Measurements from ENCODE around the gene INHBA. TPM values are rescaled to one million over a fixed set of nuclear protein-coding genes. Genes with fewer than 3 reads are reported as not detected.

Gene INHBA
- total RNA-seq, 1 donor from 2014 or later: 0.16 TPM

DNA sequence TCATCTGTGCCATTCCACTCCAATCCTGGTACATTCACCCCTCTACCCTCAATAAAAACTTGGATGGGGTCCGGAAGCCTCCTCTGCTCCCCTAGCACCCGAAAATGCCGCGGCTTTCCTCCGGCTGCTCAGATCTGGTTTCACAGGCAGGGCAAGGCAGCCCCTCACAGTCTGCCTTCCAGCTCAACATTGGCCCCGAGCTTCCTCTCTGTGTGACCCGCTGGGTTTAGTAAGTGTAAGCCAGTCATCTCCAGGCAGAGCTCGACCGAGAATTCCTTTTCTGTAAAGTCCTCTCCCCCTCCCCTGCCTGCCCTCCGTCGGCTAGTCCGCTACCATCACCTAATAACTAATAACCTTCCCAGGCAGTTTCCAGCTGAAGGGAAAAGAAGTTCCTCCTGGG lies 3.4 kb downstream of the INHBA start:
- intact Hi-C loops (cut with micrococcal nuclease): no loop called here
- H3K27ac Mint-ChIP-seq: no peak overlapping the region
- DNase-seq (no peak), ATAC-seq (ENCODE audit: low read depth) (no peak)
- TF ChIP-seq, protein P1, sequence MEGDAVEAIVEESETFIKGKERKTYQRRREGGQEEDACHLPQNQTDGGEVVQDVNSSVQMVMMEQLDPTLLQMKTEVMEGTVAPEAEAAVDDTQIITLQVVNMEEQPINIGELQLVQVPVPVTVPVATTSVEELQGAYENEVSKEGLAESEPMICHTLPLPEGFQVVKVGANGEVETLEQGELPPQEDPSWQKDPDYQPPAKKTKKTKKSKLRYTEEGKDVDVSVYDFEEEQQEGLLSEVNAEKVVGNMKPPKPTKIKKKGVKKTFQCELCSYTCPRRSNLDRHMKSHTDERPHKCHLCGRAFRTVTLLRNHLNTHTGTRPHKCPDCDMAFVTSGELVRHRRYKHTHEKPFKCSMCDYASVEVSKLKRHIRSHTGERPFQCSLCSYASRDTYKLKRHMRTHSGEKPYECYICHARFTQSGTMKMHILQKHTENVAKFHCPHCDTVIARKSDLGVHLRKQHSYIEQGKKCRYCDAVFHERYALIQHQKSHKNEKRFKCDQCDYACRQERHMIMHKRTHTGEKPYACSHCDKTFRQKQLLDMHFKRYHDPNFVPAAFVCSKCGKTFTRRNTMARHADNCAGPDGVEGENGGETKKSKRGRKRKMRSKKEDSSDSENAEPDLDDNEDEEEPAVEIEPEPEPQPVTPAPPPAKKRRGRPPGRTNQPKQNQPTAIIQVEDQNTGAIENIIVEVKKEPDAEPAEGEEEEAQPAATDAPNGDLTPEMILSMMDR (IDR thresholded peaks at IDR 0.05): no peak
- H3K4me1 Mint-ChIP-seq: peaks cover 21% of the 10 kb centered on the region
- H3K4me3 Mint-ChIP-seq: peak overlapping the region; percentile 63
- CTCF ChIA-PET: no interaction called here
- peaks cover 38% of the 10 kb centered on the region for H3K27me3 Mint-ChIP-seq
- no peaks in the 10 kb centered on the region for H3K9me3 Mint-ChIP-seq
- POLR2A ChIA-PET: no interaction called here
- no peaks in the 10 kb centered on the region for H3K36me3 Mint-ChIP-seq (ENCODE audit: low read depth)

DNA sequence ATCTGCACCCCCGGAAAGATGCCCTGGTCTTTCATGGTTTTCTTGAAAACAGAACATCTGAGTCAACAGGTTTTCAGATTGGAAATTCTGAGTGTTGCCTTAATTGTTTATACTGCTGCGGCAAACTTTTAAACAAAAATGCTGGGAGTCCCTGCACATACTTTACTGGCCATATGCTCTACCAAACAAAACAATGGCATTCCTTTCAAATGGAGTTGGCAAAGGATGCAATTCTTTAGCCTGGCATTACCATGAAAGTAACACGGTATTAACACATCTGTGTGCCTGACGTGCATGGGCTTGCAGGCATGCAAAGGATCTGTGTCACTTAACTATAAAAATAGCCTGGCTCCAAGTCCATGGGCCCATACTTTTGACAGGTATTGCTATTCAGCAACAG lies 4.2 kb downstream of the INHBA start:
- no peak for ATAC-seq (ENCODE audit: low read depth)
- no peak for DNase-seq
- intact Hi-C loops (cut with micrococcal nuclease): no loop called here
- Mint-ChIP-seq H3K27ac (no peak overlapping the region), H3K4me1 (peaks cover 15% of the 10 kb centered on the region), H3K9me3 (no peaks in the 10 kb centered on the region), H3K4me3 (no peak overlapping the region), H3K27me3 (peaks cover 38% of the 10 kb centered on the region), H3K36me3 (ENCODE audit: low read depth) (no peaks in the 10 kb centered on the region)
- POLR2A ChIA-PET: no interaction called here
- CTCF ChIA-PET: no interaction called here
- TF ChIP-seq, protein P1 (IDR thresholded peaks at IDR 0.05): no peak

DNA sequence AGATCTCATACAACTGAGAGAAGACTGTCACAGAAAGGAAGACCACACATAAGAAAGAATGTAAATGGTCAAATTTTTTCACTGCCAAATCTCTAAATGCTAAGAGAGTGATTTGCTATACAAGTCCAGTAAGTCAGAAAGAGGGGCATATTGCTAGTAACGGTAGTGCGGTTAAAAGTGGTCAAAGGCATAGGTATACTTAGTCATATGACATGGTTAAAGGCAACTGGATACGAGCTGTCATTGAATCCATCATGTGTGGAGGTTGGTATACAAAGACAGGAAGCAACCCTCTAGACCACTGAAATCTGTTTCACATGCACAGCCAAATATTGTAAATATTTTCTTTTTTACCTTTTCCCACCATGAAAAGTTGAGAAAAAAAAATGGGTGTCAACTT lies 4.8 kb downstream of the INHBA start:
- TF ChIP-seq, protein P1 (IDR thresholded peaks at IDR 0.05): no peak
- ChIA-PET POLR2A (no interaction called here), CTCF (interaction anchor here (1.0 kb wide), 1 partner anchor 93 kb away, joined by 3 read pairs; no protein-coding TSS in a partner anchor)
- H3K4me3 Mint-ChIP-seq: no peak overlapping the region
- no peaks in the 10 kb centered on the region for H3K9me3 Mint-ChIP-seq
- peaks cover 15% of the 10 kb centered on the region for H3K4me1 Mint-ChIP-seq
- no peaks in the 10 kb centered on the region for H3K36me3 Mint-ChIP-seq (ENCODE audit: low read depth)
- intact Hi-C loops (cut with micrococcal nuclease): no loop called here
- H3K27ac Mint-ChIP-seq: no peak overlapping the region
- peaks cover 38% of the 10 kb centered on the region for H3K27me3 Mint-ChIP-seq
- DNase-seq: no peak
- no peak for ATAC-seq (ENCODE audit: low read depth)

DNA sequence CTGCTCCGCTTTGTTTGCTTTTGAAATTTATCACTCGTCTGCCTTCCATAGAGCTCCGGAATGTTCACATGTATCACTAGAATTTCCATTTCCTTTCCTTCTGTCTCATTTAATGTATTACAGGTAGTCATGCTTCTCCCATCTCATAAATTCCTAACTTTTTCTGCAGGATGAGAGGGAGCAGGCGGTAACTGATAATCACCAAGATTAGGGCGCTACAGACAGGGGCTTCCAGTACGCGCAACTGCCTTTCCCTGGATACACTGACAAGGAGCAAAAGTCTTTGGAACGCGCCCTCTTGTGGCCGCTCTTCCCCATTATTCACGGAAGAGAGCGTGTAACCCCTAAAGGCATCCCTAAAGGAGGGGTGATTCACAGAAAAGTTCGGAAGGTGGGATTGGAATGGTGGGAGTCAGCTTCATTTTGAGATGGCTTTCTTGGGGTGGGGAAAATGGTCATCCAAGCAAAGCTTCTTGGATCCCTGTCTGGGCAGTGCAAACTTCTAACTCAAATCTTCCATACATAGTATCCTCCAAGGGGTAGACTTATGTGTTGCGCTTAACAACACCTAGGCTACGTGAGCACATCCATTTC lies 6.5 kb downstream of the INHBA start:
- H3K27me3 Mint-ChIP-seq: peaks cover 35% of the 10 kb centered on the region
- intact Hi-C loops (cut with micrococcal nuclease): no loop called here
- TF ChIP-seq, protein P1 (IDR thresholded peaks at IDR 0.05): peak; percentile 29
- H3K4me3 Mint-ChIP-seq: no peak overlapping the region
- no peaks in the 10 kb centered on the region for H3K36me3 Mint-ChIP-seq (ENCODE audit: low read depth)
- ATAC-seq (ENCODE audit: low read depth) (no peak), DNase-seq (no peak)
- H3K4me1 Mint-ChIP-seq: peaks cover 15% of the 10 kb centered on the region
- no peaks in the 10 kb centered on the region for H3K9me3 Mint-ChIP-seq
- ChIA-PET POLR2A (no interaction called here), CTCF (interaction anchor here (0.8 to 1.7 kb wide), 4 partner anchors 9 to 244 kb away, joined by 3 to 9 read pairs (median 4); no protein-coding TSS in a partner anchor)
- H3K27ac Mint-ChIP-seq: no peak overlapping the region

DNA sequence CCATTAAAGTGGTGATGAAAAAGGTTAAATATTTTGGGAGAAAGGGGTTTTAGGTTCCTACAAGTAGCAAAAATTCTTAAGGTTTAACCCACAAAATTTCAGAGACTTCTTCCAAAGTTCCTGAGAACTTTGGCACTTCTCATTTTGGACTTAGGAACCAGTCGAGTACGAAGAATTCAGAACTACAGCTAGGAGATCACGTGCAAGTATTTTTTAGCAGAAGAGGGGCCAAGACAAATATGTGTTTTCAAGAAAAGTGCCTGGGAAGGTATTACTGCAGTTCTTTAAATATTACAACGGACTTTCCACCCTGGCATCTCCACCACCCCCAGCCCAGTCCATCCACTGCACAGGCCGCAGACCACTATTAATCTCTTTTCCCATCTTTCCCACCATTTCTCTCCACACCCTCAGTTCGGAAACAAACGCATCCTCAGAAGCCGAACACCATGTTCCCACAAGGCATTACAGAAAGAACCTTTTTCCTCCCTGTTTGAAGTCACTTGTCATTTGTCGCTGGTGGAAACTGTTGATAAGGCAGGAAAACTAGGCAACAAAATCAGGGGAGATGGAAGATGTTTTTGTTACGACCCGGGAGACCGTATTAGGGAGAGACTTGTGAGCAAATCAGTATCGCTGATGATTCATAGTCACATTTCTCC lies 7.1 kb downstream of the INHBA start:
- Mint-ChIP-seq H3K27me3 (peaks cover 31% of the 10 kb centered on the region), H3K9me3 (no peaks in the 10 kb centered on the region), H3K4me1 (peaks cover 15% of the 10 kb centered on the region), H3K27ac (no peak overlapping the region), H3K4me3 (no peak overlapping the region), H3K36me3 (ENCODE audit: low read depth) (no peaks in the 10 kb centered on the region)
- TF ChIP-seq, protein P1 (IDR thresholded peaks at IDR 0.05): no peak
- POLR2A ChIA-PET: no interaction called here
- ATAC-seq (ENCODE audit: low read depth) (no peak), DNase-seq (no peak)
- CTCF ChIA-PET: interaction anchor here (0.8 to 1.7 kb wide), 3 partner anchors 9 to 245 kb away, joined by 3 to 9 read pairs (median 4); no protein-coding TSS in a partner anchor
- intact Hi-C loops (cut with micrococcal nuclease): loop anchor here (2.0 kb wide), 1 partner anchor 65 kb away; no protein-coding TSS in a partner anchor

Data from activated B cell treated with CpG ODN at 0.5 μM for 24 hours (primary cell).